ENCODE results near the gene MPIG6B. TPM values are rescaled to one million over a fixed set of nuclear protein-coding genes. Genes with fewer than 3 reads are reported as not detected.

MPIG6B gene
- polyA plus RNA-seq, 1 donor (not counting 4 experiments of a cell fraction or from before 2014, with no cell fraction given) = 0.10 TPM

DNA sequence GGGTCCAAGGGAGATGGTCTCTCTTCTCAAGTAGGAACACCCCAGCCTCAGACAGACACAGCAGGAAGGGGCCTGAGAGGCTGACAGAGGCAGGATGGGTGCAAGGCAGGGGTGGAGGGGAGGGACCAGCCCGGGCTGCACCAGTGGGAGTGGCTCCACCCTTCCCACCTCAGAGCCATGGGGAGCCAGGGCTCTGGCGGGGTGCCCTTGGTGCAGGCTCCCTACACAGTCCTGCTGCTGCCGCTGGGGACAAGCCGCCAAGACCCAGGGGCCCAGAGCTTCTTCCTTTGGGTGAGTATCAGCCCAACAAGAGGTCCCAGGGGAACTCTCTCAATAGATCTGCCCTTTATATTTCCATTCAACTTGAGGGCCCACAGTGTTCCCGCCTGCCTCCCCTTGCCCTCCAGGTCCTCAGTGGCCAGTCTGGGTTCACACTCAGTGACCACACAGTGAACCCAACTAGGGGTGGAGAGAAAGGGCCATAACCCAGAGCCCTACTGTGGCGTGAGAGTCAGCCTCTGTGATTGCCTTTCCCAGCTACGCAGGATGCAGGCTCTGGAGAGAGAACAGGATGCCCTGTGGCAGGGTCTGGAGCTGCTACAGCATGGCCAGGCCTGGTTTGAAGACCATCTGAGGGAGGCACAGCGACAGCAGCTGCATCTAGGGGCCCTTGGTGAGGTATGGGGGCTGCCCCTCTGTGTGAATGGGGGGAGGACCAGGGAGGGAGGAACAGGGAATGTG, 39.9 kb downstream of the MPIG6B start:
- FAIRE-seq (no peak), DNase-seq (ENCODE audit: low read depth, low spot score) (no peak)
- TF ChIP-seq EZH2 (IDR thresholded peaks at IDR 0.05; ENCODE audit: low read length) = no peak
- TF ChIP-seq, protein P1, sequence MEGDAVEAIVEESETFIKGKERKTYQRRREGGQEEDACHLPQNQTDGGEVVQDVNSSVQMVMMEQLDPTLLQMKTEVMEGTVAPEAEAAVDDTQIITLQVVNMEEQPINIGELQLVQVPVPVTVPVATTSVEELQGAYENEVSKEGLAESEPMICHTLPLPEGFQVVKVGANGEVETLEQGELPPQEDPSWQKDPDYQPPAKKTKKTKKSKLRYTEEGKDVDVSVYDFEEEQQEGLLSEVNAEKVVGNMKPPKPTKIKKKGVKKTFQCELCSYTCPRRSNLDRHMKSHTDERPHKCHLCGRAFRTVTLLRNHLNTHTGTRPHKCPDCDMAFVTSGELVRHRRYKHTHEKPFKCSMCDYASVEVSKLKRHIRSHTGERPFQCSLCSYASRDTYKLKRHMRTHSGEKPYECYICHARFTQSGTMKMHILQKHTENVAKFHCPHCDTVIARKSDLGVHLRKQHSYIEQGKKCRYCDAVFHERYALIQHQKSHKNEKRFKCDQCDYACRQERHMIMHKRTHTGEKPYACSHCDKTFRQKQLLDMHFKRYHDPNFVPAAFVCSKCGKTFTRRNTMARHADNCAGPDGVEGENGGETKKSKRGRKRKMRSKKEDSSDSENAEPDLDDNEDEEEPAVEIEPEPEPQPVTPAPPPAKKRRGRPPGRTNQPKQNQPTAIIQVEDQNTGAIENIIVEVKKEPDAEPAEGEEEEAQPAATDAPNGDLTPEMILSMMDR (optimal IDR thresholded peaks at IDR 0.05 in 1 of 3, IDR thresholded peaks at IDR 0.05 in 1 of 3, conservative IDR thresholded peaks at IDR 0.05 in 1 of 3; ENCODE audit: extremely low read depth in 1 of 3, insufficient read depth in 2 of 3, low read length in 3 of 3) = no peak
- H3K4me3 ChIP-seq (ENCODE audit: control insufficient read depth in 2 of 3, extremely low read depth in 1 of 3, insufficient read depth in 2 of 3, low read depth in 1 of 3, low read length in 3 of 3) = no peak overlapping the region
- peaks cover 6 to 13% of the 10 kb centered on the region in 2 experiments for H3K36me3 ChIP-seq (ENCODE audit: control insufficient read depth in 2 of 2, extremely low read depth in 1 of 2, insufficient read depth in 2 of 2, low read length in 2 of 2)
- no peak overlapping the region for H3K27ac ChIP-seq (ENCODE audit: control insufficient read depth, insufficient read depth, low read length)
- no peaks in the 10 kb centered on the region for H3K79me2 ChIP-seq (ENCODE audit: control insufficient read depth, insufficient read depth, low read length)
- no peaks in the 10 kb centered on the region for H4K20me1 ChIP-seq (ENCODE audit: control insufficient read depth, extremely low read depth, insufficient read depth, low read length)
- H3K4me1 ChIP-seq (ENCODE audit: control insufficient read depth, extremely low read depth, insufficient read depth, low read length) = peaks cover 5% of the 10 kb centered on the region
- H3K27me3 ChIP-seq (ENCODE audit: control insufficient read depth, extremely low read depth, insufficient read depth, low read length) = no peaks in the 10 kb centered on the region
- H2AFZ ChIP-seq (ENCODE audit: control insufficient read depth, low read length) = no peak overlapping the region
- H3K9me3 ChIP-seq (ENCODE audit: control insufficient read depth, low read depth, low read length) = no peaks in the 10 kb centered on the region
- H3K9ac ChIP-seq (ENCODE audit: control insufficient read depth, extremely low read depth, insufficient read depth, low read length) = no peak overlapping the region
- H3K9me1 ChIP-seq (ENCODE audit: control insufficient read depth, extremely low read depth, insufficient read depth, low read length) = no peaks in the 10 kb centered on the region
- no peak overlapping the region for H3K4me2 ChIP-seq (ENCODE audit: control insufficient read depth, extremely low read depth, insufficient read depth, low read depth, low read length)
- dilution Hi-C loops (cut with MboI; ENCODE audit: extremely low pct_ligation_motif_present, low sequenced_read_pairs) = no loop called here

DNA sequence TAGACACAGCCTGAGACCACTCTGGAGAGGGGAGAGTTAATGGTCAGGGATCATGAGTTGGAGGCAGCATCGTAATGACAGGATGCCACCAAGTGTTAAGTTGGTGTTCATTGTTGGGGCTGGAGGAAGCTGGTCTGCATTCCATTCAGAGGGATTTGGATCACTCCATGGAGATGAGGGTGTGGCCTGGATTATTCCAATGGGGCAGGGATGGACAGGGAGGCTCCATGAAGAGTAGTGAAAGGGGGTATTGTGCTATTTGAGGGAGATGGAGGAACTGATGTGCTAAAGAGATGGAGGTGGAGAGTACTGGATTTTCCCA, 40.4 kb downstream of the MPIG6B start:
- TF ChIP-seq, protein P1 (optimal IDR thresholded peaks at IDR 0.05 in 1 of 3, IDR thresholded peaks at IDR 0.05 in 1 of 3, conservative IDR thresholded peaks at IDR 0.05 in 1 of 3; ENCODE audit: extremely low read depth in 1 of 3, insufficient read depth in 2 of 3, low read length in 3 of 3) = peak in 1 of 3 experiments; percentile 55
- no peak for TF ChIP-seq EZH2 (IDR thresholded peaks at IDR 0.05; ENCODE audit: low read length)
- H3K9me3 ChIP-seq (ENCODE audit: control insufficient read depth, low read depth, low read length) = no peaks in the 10 kb centered on the region
- peaks cover 5% of the 10 kb centered on the region for H3K4me1 ChIP-seq (ENCODE audit: control insufficient read depth, extremely low read depth, insufficient read depth, low read length)
- dilution Hi-C loops (cut with MboI; ENCODE audit: extremely low pct_ligation_motif_present, low sequenced_read_pairs) = no loop called here
- no peak overlapping the region for H3K4me2 ChIP-seq (ENCODE audit: control insufficient read depth, extremely low read depth, insufficient read depth, low read depth, low read length)
- FAIRE-seq = peak; percentile 68
- DNase-seq (ENCODE audit: low read depth, low spot score) = no peak
- no peaks in the 10 kb centered on the region for H4K20me1 ChIP-seq (ENCODE audit: control insufficient read depth, extremely low read depth, insufficient read depth, low read length)
- H3K36me3 ChIP-seq (ENCODE audit: control insufficient read depth in 2 of 2, extremely low read depth in 1 of 2, insufficient read depth in 2 of 2, low read length in 2 of 2) = peaks cover 6 to 13% of the 10 kb centered on the region in 2 experiments
- no peak overlapping the region for H3K9ac ChIP-seq (ENCODE audit: control insufficient read depth, extremely low read depth, insufficient read depth, low read length)
- H3K27me3 ChIP-seq (ENCODE audit: control insufficient read depth, extremely low read depth, insufficient read depth, low read length) = no peaks in the 10 kb centered on the region
- H3K27ac ChIP-seq (ENCODE audit: control insufficient read depth, insufficient read depth, low read length) = no peak overlapping the region
- no peak overlapping the region for H3K4me3 ChIP-seq (ENCODE audit: control insufficient read depth in 2 of 3, extremely low read depth in 1 of 3, insufficient read depth in 2 of 3, low read depth in 1 of 3, low read length in 3 of 3)
- no peaks in the 10 kb centered on the region for H3K9me1 ChIP-seq (ENCODE audit: control insufficient read depth, extremely low read depth, insufficient read depth, low read length)
- no peak overlapping the region for H2AFZ ChIP-seq (ENCODE audit: control insufficient read depth, low read length)
- H3K79me2 ChIP-seq (ENCODE audit: control insufficient read depth, insufficient read depth, low read length) = no peaks in the 10 kb centered on the region

Measured in keratinocyte (primary cell).